DOHH2 (cell line): ENCODE measurements around the gene SNTB2.

Experiments used
- EZH2phosphoT487 ChIP-seq: fragments of 200-600 bp; sonication (generic); IDR thresholded peaks from 2 replicates; pipeline ENCODE4 v1.6.1; 2017; ENCODE audit warnings: borderline replicate concordance, mild to moderate bottlenecking, antibody characterized with exemption, low read length, moderate library complexity, mixed read lengths
- TF ChIP-seq, protein P1 (sequence below): fragments of 200-600 bp; sonication (generic); IDR thresholded peaks from one replicate; pipeline ENCODE4 v1.5.1; 2014; ENCODE audit warnings: antibody characterized with exemption, mild to moderate bottlenecking, low read depth, low read length; ENCODE audit not compliant: poor library complexity, severe bottlenecking

DNA sequence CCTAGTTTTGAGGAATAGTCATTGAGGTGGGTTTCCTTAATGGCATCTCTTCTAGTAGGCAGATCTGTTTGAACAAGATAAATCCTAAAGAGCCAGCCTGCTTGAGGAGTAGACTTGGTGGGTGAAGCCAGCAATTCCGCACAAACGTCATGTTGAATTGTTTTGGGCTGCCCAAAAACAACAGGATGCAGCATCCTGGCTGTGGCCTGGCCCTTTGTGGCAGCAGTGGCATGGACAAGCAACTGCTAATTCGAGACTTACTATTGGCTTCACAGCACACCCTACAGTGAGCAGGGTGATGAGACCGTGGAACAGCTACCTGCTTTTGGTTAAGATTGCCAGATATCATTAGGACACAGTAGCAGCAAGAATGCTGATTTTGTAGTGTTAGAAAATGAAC lies 114.9 kb downstream of the SNTB2 start:
- TF ChIP-seq, protein P1, sequence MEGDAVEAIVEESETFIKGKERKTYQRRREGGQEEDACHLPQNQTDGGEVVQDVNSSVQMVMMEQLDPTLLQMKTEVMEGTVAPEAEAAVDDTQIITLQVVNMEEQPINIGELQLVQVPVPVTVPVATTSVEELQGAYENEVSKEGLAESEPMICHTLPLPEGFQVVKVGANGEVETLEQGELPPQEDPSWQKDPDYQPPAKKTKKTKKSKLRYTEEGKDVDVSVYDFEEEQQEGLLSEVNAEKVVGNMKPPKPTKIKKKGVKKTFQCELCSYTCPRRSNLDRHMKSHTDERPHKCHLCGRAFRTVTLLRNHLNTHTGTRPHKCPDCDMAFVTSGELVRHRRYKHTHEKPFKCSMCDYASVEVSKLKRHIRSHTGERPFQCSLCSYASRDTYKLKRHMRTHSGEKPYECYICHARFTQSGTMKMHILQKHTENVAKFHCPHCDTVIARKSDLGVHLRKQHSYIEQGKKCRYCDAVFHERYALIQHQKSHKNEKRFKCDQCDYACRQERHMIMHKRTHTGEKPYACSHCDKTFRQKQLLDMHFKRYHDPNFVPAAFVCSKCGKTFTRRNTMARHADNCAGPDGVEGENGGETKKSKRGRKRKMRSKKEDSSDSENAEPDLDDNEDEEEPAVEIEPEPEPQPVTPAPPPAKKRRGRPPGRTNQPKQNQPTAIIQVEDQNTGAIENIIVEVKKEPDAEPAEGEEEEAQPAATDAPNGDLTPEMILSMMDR = no peak
- no peak for TF ChIP-seq EZH2phosphoT487
